HCT116 (cell line): Measurements from ENCODE around the gene SLC35E2B. TPM values are rescaled to one million over a fixed set of nuclear protein-coding genes. Genes with fewer than 3 reads are reported as not detected.

Source experiments
- ATAC-seq: fragments of 200-7000 bp; cut with Tn5 transposase; 2 replicates; pipeline ENCODE4 v1.9.1; 2020; ENCODE audit warnings: mild to moderate bottlenecking, moderate library complexity
- BruUV-seq: library from RNA; stranded (reverse); fragments of 400-500 nt; replicated peaks from 2 replicates; lab custom pipeline; 2021; lab: Mats Ljungman, UMichigan
- CTCF ChIA-PET: fragments of 300-600 bp; sonication (Branson Sonifier 250); formaldehyde crosslinking; loops from one replicate; lab custom pipeline; 2021; ENCODE audit warnings: antibody characterized with exemption; lab: Charles Lee
- POLR2A ChIA-PET: fragments of 300-600, 350-600 bp; sonication (Branson Sonifier 250); formaldehyde crosslinking; loops from one replicate; lab custom pipeline; 2021; ENCODE audit warnings: antibody characterized with exemption; lab: Charles Lee
- RAD21 ChIA-PET, 2 experiments: fragments of 300-600 bp; sonication (Branson Sonifier 250); formaldehyde crosslinking; loops; one replicate each; lab custom pipeline; 2023; ENCODE audit warnings: low total read pairs in 2 of 2; ENCODE audit not compliant: uncharacterized antibody in 2 of 2, unreplicated experiment in 2 of 2, low non-redundant PET in 1 of 2; lab: Charles Lee
- DNase-seq: peaks from one replicate; pipeline ENCODE4 v3.0.0-alpha.2; 2010; ENCODE audit warnings: low read depth, low spot score
- H2AFZ ChIP-seq: fragments of 200-600 bp; shearing (Covaris generic), sonication (generic); 2 replicates; pipeline ENCODE4 v1.6.1; 2017; ENCODE audit warnings: low read depth, mixed run types, mixed read lengths, antibody characterized with exemption, low read length; ENCODE audit not compliant: poor library complexity, severe bottlenecking
- H3K27ac ChIP-seq: 2 replicates; pipeline ENCODE4 v1.5.1; 2012; ENCODE audit warnings: low read depth, low read length
- H3K27me3 ChIP-seq: fragments of 200-600 bp; sonication (generic); 2 replicates; pipeline ENCODE4 v1.6.1; 2016; ENCODE audit warnings: mixed run types, low read length, mixed read lengths; ENCODE audit not compliant: insufficient read depth
- H3K36me3 ChIP-seq, 2 experiments: fragments of 200-500 bp in 1 of 2; fragments of 200-600 bp in 1 of 2; sonication (Bioruptor generic) in 1 of 2; sonication (generic) in 1 of 2; 2 replicates each; pipeline versions ENCODE4 v1.5.1 to v1.6.1; 2014 to 2016; ENCODE audit warnings: low read length in 2 of 2, inconsistent platforms in 1 of 2, mixed read lengths in 1 of 2, mixed run types in 1 of 2; ENCODE audit not compliant: insufficient read depth in 2 of 2, control insufficient read depth in 1 of 2
- H3K4me1 ChIP-seq, 2 experiments: fragments of 200-600 bp in 1 of 2; sonication (generic) in 1 of 2; 2 replicates each; pipeline versions ENCODE4 v1.5.1 to v1.6.1; 2012 to 2017; ENCODE audit warnings: low read length in 2 of 2, inconsistent platforms in 1 of 2, mild to moderate bottlenecking in 1 of 2, mixed read lengths in 1 of 2, mixed run types in 1 of 2, moderate library complexity in 1 of 2; ENCODE audit not compliant: insufficient read depth in 2 of 2, control insufficient read depth in 1 of 2
- H3K4me2 ChIP-seq: fragments of 200-600 bp; sonication (generic); 2 replicates; pipeline ENCODE4 v1.6.1; 2017; ENCODE audit warnings: mixed run types, low read length, mixed read lengths
- H3K4me3 ChIP-seq, 2 experiments: fragments of 200-600 bp in 1 of 2; sonication (generic) in 1 of 2; replicated peaks in 1 of 2; 2 replicates each; pipeline ENCODE4 v1.5.1; 2011 to 2016; ENCODE audit warnings: low read length in 2 of 2, control low read depth in 1 of 2, low read depth in 1 of 2, mild to moderate bottlenecking in 1 of 2, mixed read lengths in 1 of 2, mixed run types in 1 of 2
- H3K79me2 ChIP-seq: fragments of 200-600 bp; sonication (generic); 2 replicates; pipeline ENCODE4 v1.6.1; 2017; ENCODE audit warnings: mild to moderate bottlenecking, mixed run types, low read length, moderate library complexity, mixed read lengths; ENCODE audit not compliant: insufficient read depth
- H3K9ac ChIP-seq: fragments of 200-600 bp; sonication (generic); 2 replicates; pipeline ENCODE4 v1.6.1; 2016; ENCODE audit warnings: low read length, mixed read lengths
- H3K9me2 ChIP-seq: fragments of 200-600 bp; sonication (generic), shearing (Covaris generic); 2 replicates; pipeline ENCODE4 v1.6.1; 2017; ENCODE audit warnings: mixed run types, mild to moderate bottlenecking, moderate library complexity; ENCODE audit not compliant: insufficient read depth
- H3K9me3 ChIP-seq, 2 experiments: fragments of 200-500 bp in 1 of 2; fragments of 200-600 bp in 1 of 2; sonication (Bioruptor generic) in 1 of 2; sonication (generic) in 1 of 2; 2 replicates each; pipeline ENCODE4 v1.6.1; 2014 to 2017; ENCODE audit warnings: low read length in 2 of 2, mixed read lengths in 2 of 2, inconsistent platforms in 1 of 2, low read depth in 1 of 2, mild to moderate bottlenecking in 1 of 2, mixed run types in 1 of 2, moderate library complexity in 1 of 2; ENCODE audit not compliant: control insufficient read depth in 1 of 2, insufficient read depth in 1 of 2
- H4K20me1 ChIP-seq: fragments of 200-600 bp; sonication (generic), shearing (Covaris generic); 2 replicates; pipeline ENCODE4 v1.6.1; 2017; ENCODE audit warnings: mixed run types, mild to moderate bottlenecking, moderate library complexity; ENCODE audit not compliant: insufficient read depth
- EZH2 ChIP-seq: fragments of 200-600 bp; sonication (generic); IDR thresholded peaks from 2 replicates; pipeline ENCODE4 v1.6.1; 2017; ENCODE audit warnings: antibody characterized with exemption, mixed run types
- JUND ChIP-seq: IDR thresholded peaks from 2 replicates; pipeline ENCODE4 v1.6.1; 2012
- POLR2A ChIP-seq: IDR thresholded peaks from 2 replicates; pipeline ENCODE4 v1.7.0; 2011; ENCODE audit warnings: borderline replicate concordance; ENCODE audit not compliant: insufficient read depth, insufficient read length; ENCODE audit errors: extremely low read depth
- RAD21 ChIP-seq: IDR thresholded peaks from 2 replicates; pipeline ENCODE4 v1.6.1; 2012; ENCODE audit warnings: low read depth, mild to moderate bottlenecking
- REST ChIP-seq: IDR thresholded peaks from 2 replicates; pipeline ENCODE4 v1.6.1; 2012; ENCODE audit warnings: low read depth
- TCF7L2 ChIP-seq: IDR thresholded peaks from 2 replicates; pipeline ENCODE4 v1.7.0; 2011; ENCODE audit warnings: borderline replicate concordance, inconsistent platforms; ENCODE audit not compliant: insufficient read depth, insufficient read length; ENCODE audit errors: extremely low read depth
- ZBTB33 ChIP-seq: IDR thresholded peaks from 2 replicates; pipeline ENCODE4 v1.6.1; 2011; ENCODE audit warnings: mild to moderate bottlenecking, low read length, moderate library complexity; ENCODE audit not compliant: insufficient replicate concordance; ENCODE audit errors: extremely low read depth
- ZFX ChIP-seq: fragments of 450-650 bp; IDR thresholded peaks from 2 replicates; pipeline ENCODE4 v1.6.1; 2017
- ZNF274 ChIP-seq: fragments of 200-500 bp; sonication (Bioruptor generic); IDR thresholded peaks from 2 replicates; pipeline ENCODE4 v1.6.1; 2014; ENCODE audit warnings: mild to moderate bottlenecking, low read depth, low read length, inconsistent platforms
- intact Hi-C: fragments of 100-400 bp; cut with micrococcal nuclease; formaldehyde crosslinking; loops from 2 replicates; pipeline ENCODE4 v1.10.0; 2022
- total RNA-seq: library from RNA; stranded (reverse); gene quantifications from one replicate; pipeline ENCODE4 v1.2.1, GENCODE V29; 2021; ENCODE audit not compliant: unreplicated experiment

SLC35E2B gene
- total RNA-seq, 1 experiment from 2014 or later: 30.3 TPM

- no peak for DNase-seq
- peak overlapping the region; percentile 100 for H3K27ac ChIP-seq
Measured at GRCh38 chr1:1616045-1616790, 76.4 kb downstream of the SLC35E2B start.

GRCh38 chr1:1615256-1616044, 77.1 kb downstream of the SLC35E2B start, which contains the start of gene MIB2:
TSS of gene MIB2 (plus strand) at chr1:1615500. CDS start at chr1:1623453, 7,953 bp downstream.
- no peaks in the 10 kb centered on the region for H3K9me2 ChIP-seq
- BruUV-seq: no TSS peak
- peak within 1 kb of the TSS; percentile 85 to 86 for H3K4me3 ChIP-seq
- DNase-seq (peak; percentile 95), ATAC-seq (peak; percentile 86)
- CTCF ChIA-PET: interaction anchor here (1.0 kb wide), 1 partner anchor 13 kb away, joined by 6 read pairs; no protein-coding TSS in a partner anchor
- H4K20me1 ChIP-seq: 0 out of 2 replicates have a peak, but pooled peaks cover 3% of the 10 kb centered on the region
- H3K4me1 ChIP-seq: peaks cover 11 to 29% of the 10 kb centered on the region in 2 experiments; a peak in 3 of 4 replicates
- intact Hi-C loops: loop anchor here (10.0 kb wide), 1 partner anchor 271 kb away; the partner anchor contains the start of gene DVL1
- peak within 1 kb of the TSS; percentile 97 for H3K4me2 ChIP-seq
- H3K9me3 ChIP-seq: no peaks in the 10 kb centered on the region
- RAD21 ChIA-PET: interaction anchor here in 1 of 2 experiments (1.1 kb wide), 1 partner anchor 13 kb away, joined by 4 read pairs; no protein-coding TSS in a partner anchor
- no peak within 1 kb of the TSS for H2AFZ ChIP-seq
- peak within 1 kb of the TSS; percentile 90 for H3K9ac ChIP-seq
- POLR2A ChIA-PET: interaction anchor here (0.8 to 3.3 kb wide), 5 partner anchors 11 to 293 kb away, joined by 3 to 15 read pairs (median 5); no protein-coding TSS in a partner anchor
- peak within 1 kb of the TSS; percentile 100 for H3K27ac ChIP-seq
- H3K79me2 ChIP-seq: peaks cover 9% of the 10 kb centered on the region; the same call in 1 of the 2 replicates
- H3K36me3 ChIP-seq: peaks cover 0 to 3% of the 10 kb centered on the region in 2 experiments; a peak in 1 of 4 replicates
- H3K27me3 ChIP-seq: no peaks in the 10 kb centered on the region
- no peak for TF ChIP-seq RAD21
- TF ChIP-seq ZBTB33: no peak
- TF ChIP-seq ZNF274: no peak
- peak; percentile 66 for TF ChIP-seq POLR2A
- no peak for TF ChIP-seq REST
- TF ChIP-seq TCF7L2: no peak
- TF ChIP-seq EZH2: no peak

More at GRCh38 chr1:1616045-1616790, 76.4 kb downstream of the SLC35E2B start:
- peak overlapping the region; percentile 90 for H3K9ac ChIP-seq
- no TSS peak for BruUV-seq
- no peaks in the 10 kb centered on the region for H3K9me3 ChIP-seq
- H3K4me3 ChIP-seq: peak overlapping the region; percentile 85 to 86
- H3K4me1 ChIP-seq: peaks cover 11 to 29% of the 10 kb centered on the region in 2 experiments; a peak in 3 of 4 replicates
- intact Hi-C loops: loop anchor here (10.0 kb wide), 1 partner anchor 271 kb away; the partner anchor contains the start of gene DVL1
- no peaks in the 10 kb centered on the region for H3K27me3 ChIP-seq
- ChIA-PET RAD21 (interaction anchor here in 1 of 2 experiments (1.1 kb wide), 1 partner anchor 13 kb away, joined by 4 read pairs; no protein-coding TSS in a partner anchor), CTCF (no interaction called here), POLR2A (interaction anchor here (0.8 to 3.3 kb wide), 3 partner anchors 13 to 292 kb away, joined by 5 to 15 read pairs (median 6); no protein-coding TSS in a partner anchor)
- H3K4me2 ChIP-seq: peak overlapping the region; percentile 97
- H2AFZ ChIP-seq: no peak overlapping the region
- H3K9me2 ChIP-seq: no peaks in the 10 kb centered on the region
- ATAC-seq: peak; percentile 33
- peaks cover 9% of the 10 kb centered on the region; the same call in 1 of the 2 replicates for H3K79me2 ChIP-seq
- no peak for TF ChIP-seq JUND
- TF ChIP-seq RAD21: no peak
- peak; percentile 41; the same call in 1 of the 2 replicates for TF ChIP-seq ZFX
- peaks cover 0 to 3% of the 10 kb centered on the region in 2 experiments; a peak in 1 of 4 replicates for H3K36me3 ChIP-seq
- 0 out of 2 replicates have a peak, but pooled peaks cover 3% of the 10 kb centered on the region for H4K20me1 ChIP-seq
